Measurements from ENCODE around the gene GFOD2.

The GFOD2 gene

DNA sequence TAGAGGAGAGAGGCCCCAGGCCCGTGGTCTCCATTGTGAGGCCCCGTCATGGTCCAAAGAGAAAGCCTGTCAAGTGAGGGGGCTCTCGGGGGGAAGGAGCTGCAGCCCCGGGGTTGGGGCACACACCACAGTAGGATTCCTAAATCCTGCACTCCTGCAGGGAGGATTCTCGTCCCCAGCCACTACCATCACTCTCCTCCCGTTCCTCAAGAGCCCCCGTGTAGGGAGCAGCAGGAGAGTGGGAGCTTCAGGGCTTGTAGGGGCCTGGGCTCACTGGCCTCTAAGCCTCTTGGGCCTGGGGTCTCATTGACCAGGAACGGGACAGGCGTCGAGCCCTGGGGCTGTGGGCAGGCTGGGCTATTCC lies 51.7 kb downstream of the GFOD2 start:
- H3K36me3 ChIP-seq (ENCODE audit: control insufficient read depth in 5 of 5, insufficient read depth in 5 of 5, low read length in 5 of 5), result peaks cover 0 to 18% (median 6%) of the 10 kb centered on the region in 5 donors
- no peaks in the 10 kb centered on the region for H3K27me3 ChIP-seq (ENCODE audit: control insufficient read depth in 5 of 5, insufficient read depth in 4 of 5, low read length in 5 of 5)
- no peaks in the 10 kb centered on the region for H3K9me3 ChIP-seq (ENCODE audit: control insufficient read depth in 5 of 5, low read length in 5 of 5)
- H3K9ac ChIP-seq (ENCODE audit: low read length in 5 of 5), result peak overlapping the region in 4 of 5 donors; percentile 77 to 90 (median 82)
- H3K4me1 ChIP-seq (ENCODE audit: control insufficient read depth in 5 of 5, insufficient read depth in 5 of 5, low read length in 5 of 5), result peaks cover 4 to 36% (median 28%) of the 10 kb centered on the region in 5 donors
- H3K27ac ChIP-seq (ENCODE audit: low read depth, low read length), result peak overlapping the region; percentile 86
- peak overlapping the region; percentile 51 to 85 (median 76) for H3K4me3 ChIP-seq (ENCODE audit: low read depth in 1 of 5, low read length in 5 of 5)

GRCh38 chr16:67666559-67667452 lies 52.3 kb downstream of the GFOD2 start, which contains the start of the genes C16orf86 and ENKD1:
Gene C16orf86, plus strand, starts transcription at chr16:67666814. Its CDS starts 157 bp downstream, at chr16:67666971.
Gene ENKD1, minus strand, starts transcription at chr16:67666750. Its CDS starts 308 bp downstream, at chr16:67666442.
- Histone ChIP-seq H3K9ac (ENCODE audit: low read length in 5 of 5) (peak within 1 kb of the TSS; percentile 56 to 90 (median 81)), H3K36me3 (ENCODE audit: control insufficient read depth in 5 of 5, insufficient read depth in 5 of 5, low read length in 5 of 5) (peaks cover 0 to 19% (median 6%) of the 10 kb centered on the region in 5 donors), H3K9me3 (ENCODE audit: control insufficient read depth in 5 of 5, low read length in 5 of 5) (no peaks in the 10 kb centered on the region), H3K4me3 (ENCODE audit: low read depth in 1 of 5, low read length in 5 of 5) (peak within 1 kb of the TSS; percentile 54 to 85 (median 76)), H3K27me3 (ENCODE audit: control insufficient read depth in 5 of 5, insufficient read depth in 4 of 5, low read length in 5 of 5) (no peaks in the 10 kb centered on the region), H3K27ac (ENCODE audit: low read depth, low read length) (peak within 1 kb of the TSS; percentile 86), H3K4me1 (ENCODE audit: control insufficient read depth in 5 of 5, insufficient read depth in 5 of 5, low read length in 5 of 5) (peaks cover 4 to 34% (median 27%) of the 10 kb centered on the region in 5 donors)

DNA sequence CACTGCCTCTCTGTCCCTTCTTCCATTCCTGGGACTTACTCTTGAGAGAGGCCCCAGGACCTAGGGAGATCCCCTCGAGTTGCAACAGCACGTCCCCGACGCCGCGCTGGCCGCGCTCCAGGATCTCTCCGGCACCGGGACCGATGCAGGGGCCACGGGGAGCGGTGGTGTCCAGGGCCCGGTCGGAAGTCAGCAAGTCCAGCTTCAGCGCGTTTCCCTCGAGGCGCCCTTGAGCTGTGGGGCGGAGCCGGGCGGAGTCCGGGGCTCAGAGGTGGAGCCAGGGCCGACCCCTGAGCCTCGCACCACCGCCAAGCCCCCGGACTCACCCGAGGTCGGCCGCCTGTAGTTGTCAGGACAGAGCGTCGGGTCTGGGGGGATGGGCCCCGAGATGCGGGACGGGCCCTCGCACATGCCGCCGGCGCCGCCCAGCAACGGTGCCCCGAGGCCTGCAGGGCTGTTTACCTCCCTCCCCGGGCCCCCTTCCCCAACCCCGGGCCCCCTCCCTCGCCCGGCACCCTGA lies 53.0 kb downstream of the GFOD2 start:
- Histone ChIP-seq H3K27me3 (ENCODE audit: control insufficient read depth in 5 of 5, insufficient read depth in 4 of 5, low read length in 5 of 5) (no peaks in the 10 kb centered on the region), H3K9ac (ENCODE audit: low read length in 5 of 5) (peak overlapping the region; percentile 8 to 81 (median 51)), H3K4me3 (ENCODE audit: low read depth in 1 of 5, low read length in 5 of 5) (peak overlapping the region; percentile 45 to 85 (median 76)), H3K9me3 (ENCODE audit: control insufficient read depth in 5 of 5, low read length in 5 of 5) (no peaks in the 10 kb centered on the region), H3K36me3 (ENCODE audit: control insufficient read depth in 5 of 5, insufficient read depth in 5 of 5, low read length in 5 of 5) (peaks cover 0 to 19% (median 6%) of the 10 kb centered on the region in 5 donors), H3K27ac (ENCODE audit: low read depth, low read length) (peak overlapping the region; percentile 86), H3K4me1 (ENCODE audit: control insufficient read depth in 5 of 5, insufficient read depth in 5 of 5, low read length in 5 of 5) (peaks cover 4 to 40% (median 31%) of the 10 kb centered on the region in 5 donors)

GRCh38 chr16:67665598-67665997 lies 53.5 kb downstream of the GFOD2 start:
- Histone ChIP-seq H3K4me1 (ENCODE audit: control insufficient read depth in 5 of 5, insufficient read depth in 5 of 5, low read length in 5 of 5) (peaks cover 4 to 44% (median 33%) of the 10 kb centered on the region in 5 donors), H3K4me3 (ENCODE audit: low read depth in 1 of 5, low read length in 5 of 5) (peak overlapping the region; percentile 45 to 85 (median 76)), H3K36me3 (ENCODE audit: control insufficient read depth in 5 of 5, insufficient read depth in 5 of 5, low read length in 5 of 5) (peaks cover 0 to 19% (median 6%) of the 10 kb centered on the region in 5 donors), H3K9ac (ENCODE audit: low read length in 5 of 5) (peak overlapping the region in 4 of 5 donors; percentile 8 to 77 (median 44)), H3K9me3 (ENCODE audit: control insufficient read depth in 5 of 5, low read length in 5 of 5) (no peaks in the 10 kb centered on the region), H3K27ac (ENCODE audit: low read depth, low read length) (peak overlapping the region; percentile 86), H3K27me3 (ENCODE audit: control insufficient read depth in 5 of 5, insufficient read depth in 4 of 5, low read length in 5 of 5) (no peaks in the 10 kb centered on the region)

DNA sequence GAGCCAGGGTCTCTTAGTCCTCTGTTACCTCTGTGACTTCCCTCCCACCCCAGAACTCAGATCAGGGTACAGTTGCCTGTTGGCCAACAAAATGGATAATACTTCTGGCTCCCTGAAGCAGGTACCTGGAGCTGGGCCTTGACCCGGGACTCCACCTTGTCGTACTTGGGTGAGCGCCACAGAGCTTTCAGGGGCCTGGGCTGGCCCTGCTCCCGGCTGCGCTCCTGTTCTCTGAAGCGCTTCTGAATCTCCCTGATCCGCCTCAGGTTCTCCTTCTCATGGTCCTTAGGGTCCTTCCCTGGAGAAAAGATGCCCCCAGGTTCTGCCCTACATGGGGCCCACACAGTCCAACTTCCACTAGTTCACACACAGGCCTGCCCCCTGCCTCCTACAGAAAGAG lies 54.2 kb downstream of the GFOD2 start:
- peaks cover 4 to 50% (median 38%) of the 10 kb centered on the region in 5 donors for H3K4me1 ChIP-seq (ENCODE audit: control insufficient read depth in 5 of 5, insufficient read depth in 5 of 5, low read length in 5 of 5)
- H3K9me3 ChIP-seq (ENCODE audit: control insufficient read depth in 5 of 5, low read length in 5 of 5), result no peaks in the 10 kb centered on the region
- H3K36me3 ChIP-seq (ENCODE audit: control insufficient read depth in 5 of 5, insufficient read depth in 5 of 5, low read length in 5 of 5), result peaks cover 0 to 19% (median 6%) of the 10 kb centered on the region in 5 donors
- H3K9ac ChIP-seq (ENCODE audit: low read length in 5 of 5), result no peak overlapping the region
- H3K4me3 ChIP-seq (ENCODE audit: low read depth in 1 of 5, low read length in 5 of 5), result no peak overlapping the region
- no peaks in the 10 kb centered on the region for H3K27me3 ChIP-seq (ENCODE audit: control insufficient read depth in 5 of 5, insufficient read depth in 4 of 5, low read length in 5 of 5)
- no peak overlapping the region for H3K27ac ChIP-seq (ENCODE audit: low read depth, low read length)

DNA sequence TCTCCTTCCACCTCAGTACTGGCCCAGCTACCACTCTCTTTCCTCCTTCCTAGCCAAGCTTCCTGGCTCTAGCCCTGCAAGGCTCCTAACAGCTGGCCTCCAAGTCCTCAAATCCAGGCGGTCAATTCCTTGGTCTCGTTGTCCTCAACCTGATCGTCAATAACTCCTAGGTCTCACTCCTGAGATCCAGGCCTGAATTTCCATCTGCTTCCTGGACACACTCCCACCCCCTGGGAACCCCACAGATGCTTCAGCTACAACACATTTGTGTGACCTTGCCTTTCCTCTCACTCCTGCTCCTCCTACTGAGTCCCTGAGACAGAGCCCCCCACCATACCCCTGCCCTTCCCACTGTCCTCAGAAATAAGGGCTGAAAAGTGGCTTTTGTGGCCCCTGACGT lies 54.9 kb downstream of the GFOD2 start:
- Histone ChIP-seq H3K27me3 (ENCODE audit: control insufficient read depth in 5 of 5, insufficient read depth in 4 of 5, low read length in 5 of 5) (no peaks in the 10 kb centered on the region), H3K9ac (ENCODE audit: low read length in 5 of 5) (no peak overlapping the region), H3K27ac (ENCODE audit: low read depth, low read length) (no peak overlapping the region), H3K4me1 (ENCODE audit: control insufficient read depth in 5 of 5, insufficient read depth in 5 of 5, low read length in 5 of 5) (peaks cover 4 to 56% (median 44%) of the 10 kb centered on the region in 5 donors), H3K9me3 (ENCODE audit: control insufficient read depth in 5 of 5, low read length in 5 of 5) (no peaks in the 10 kb centered on the region), H3K36me3 (ENCODE audit: control insufficient read depth in 5 of 5, insufficient read depth in 5 of 5, low read length in 5 of 5) (peaks cover 0 to 19% (median 6%) of the 10 kb centered on the region in 5 donors), H3K4me3 (ENCODE audit: low read depth in 1 of 5, low read length in 5 of 5) (no peak overlapping the region)

DNA sequence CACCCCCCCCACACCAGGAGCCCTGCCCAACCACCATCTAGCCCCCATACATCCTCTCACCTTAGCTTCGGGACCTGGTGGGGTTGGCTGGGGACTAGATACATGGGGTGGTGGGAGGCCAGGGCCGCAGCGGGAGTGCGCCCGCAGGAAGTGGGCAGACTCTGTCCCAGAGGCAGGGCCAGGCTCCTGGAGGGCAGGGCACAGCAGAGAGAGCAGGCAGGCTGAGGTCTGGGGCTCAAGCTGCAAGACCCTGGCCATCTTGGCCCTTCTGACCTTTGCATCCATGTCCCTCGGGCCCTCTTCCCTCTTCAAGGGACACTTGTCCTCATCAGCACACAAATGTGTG lies 55.3 kb downstream of the GFOD2 start:
- Histone ChIP-seq H3K9ac (ENCODE audit: low read length in 5 of 5) (no peak overlapping the region), H3K36me3 (ENCODE audit: control insufficient read depth in 5 of 5, insufficient read depth in 5 of 5, low read length in 5 of 5) (peaks cover 0 to 20% (median 7%) of the 10 kb centered on the region in 5 donors), H3K27ac (ENCODE audit: low read depth, low read length) (no peak overlapping the region), H3K4me1 (ENCODE audit: control insufficient read depth in 5 of 5, insufficient read depth in 5 of 5, low read length in 5 of 5) (peaks cover 4 to 56% (median 46%) of the 10 kb centered on the region in 5 donors), H3K9me3 (ENCODE audit: control insufficient read depth in 5 of 5, low read length in 5 of 5) (no peaks in the 10 kb centered on the region), H3K27me3 (ENCODE audit: control insufficient read depth in 5 of 5, insufficient read depth in 4 of 5, low read length in 5 of 5) (no peaks in the 10 kb centered on the region), H3K4me3 (ENCODE audit: low read depth in 1 of 5, low read length in 5 of 5) (no peak overlapping the region)

DNA sequence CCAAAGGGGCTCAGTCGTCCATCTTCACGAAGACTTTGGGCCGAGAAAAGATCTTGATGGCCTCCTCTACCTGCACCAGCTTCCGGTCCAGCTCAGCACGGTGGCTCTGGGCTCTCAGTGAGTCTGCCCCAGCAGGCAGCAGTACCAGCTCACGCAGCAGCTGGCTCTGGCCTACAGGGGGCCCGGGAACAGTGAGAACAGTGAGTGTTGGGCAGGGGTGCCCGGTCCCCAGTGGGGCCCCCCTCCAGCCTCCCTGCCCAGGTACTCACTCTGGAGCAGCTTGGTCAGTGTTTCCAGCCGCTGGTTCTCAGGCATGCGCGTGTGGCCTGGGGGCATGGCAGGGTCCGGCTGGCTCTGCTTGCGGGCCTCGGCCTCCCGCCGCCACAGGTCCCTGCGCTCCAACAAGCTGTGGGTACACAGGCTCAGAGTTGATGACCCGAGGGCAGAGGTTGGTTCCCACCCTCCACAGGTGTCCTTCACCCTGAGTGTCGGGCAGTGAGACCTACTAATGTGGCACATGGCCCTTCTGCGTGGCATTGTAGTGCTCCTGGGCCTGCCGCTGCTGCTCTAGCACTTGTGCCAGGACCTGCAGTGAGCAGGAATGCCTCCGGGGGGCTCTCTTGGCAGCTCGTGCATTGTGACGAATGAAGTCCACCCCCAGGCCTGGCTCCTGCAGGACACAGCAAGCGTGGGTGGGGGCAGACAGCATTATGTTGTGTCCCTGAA lies 55.8 kb downstream of the GFOD2 start:
- Histone ChIP-seq H3K4me1 (ENCODE audit: control insufficient read depth in 5 of 5, insufficient read depth in 5 of 5, low read length in 5 of 5) (peaks cover 4 to 54% (median 47%) of the 10 kb centered on the region in 5 donors), H3K27me3 (ENCODE audit: control insufficient read depth in 5 of 5, insufficient read depth in 4 of 5, low read length in 5 of 5) (no peaks in the 10 kb centered on the region), H3K36me3 (ENCODE audit: control insufficient read depth in 5 of 5, insufficient read depth in 5 of 5, low read length in 5 of 5) (peaks cover 0 to 26% (median 7%) of the 10 kb centered on the region in 5 donors), H3K27ac (ENCODE audit: low read depth, low read length) (no peak overlapping the region), H3K9me3 (ENCODE audit: control insufficient read depth in 5 of 5, low read length in 5 of 5) (no peaks in the 10 kb centered on the region), H3K4me3 (ENCODE audit: low read depth in 1 of 5, low read length in 5 of 5) (no peak overlapping the region), H3K9ac (ENCODE audit: low read length in 5 of 5) (no peak overlapping the region)

DNA sequence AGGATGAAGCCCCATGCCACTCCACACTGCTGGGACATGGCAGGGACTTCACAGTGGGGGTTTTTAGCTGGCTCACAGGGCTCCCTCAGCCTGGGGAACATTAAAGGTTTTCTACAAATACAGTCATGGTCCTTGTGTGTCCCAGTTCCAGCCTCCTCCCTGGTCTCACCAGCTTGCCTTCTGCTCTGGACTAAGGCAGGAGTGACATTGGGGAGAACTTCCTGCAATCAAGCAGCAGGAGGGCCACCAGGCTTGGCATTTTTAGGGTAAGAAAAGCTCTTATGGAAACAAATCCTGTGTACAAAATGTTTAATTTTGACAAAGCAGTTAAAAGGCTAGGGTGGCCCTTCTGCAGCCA lies 56.5 kb downstream of the GFOD2 start:
- H3K27ac ChIP-seq (ENCODE audit: low read depth, low read length), result no peak overlapping the region

More for the DNA sequence above, 56.5 kb downstream of the GFOD2 start:
- Histone ChIP-seq H3K9ac (ENCODE audit: low read length in 5 of 5) (no peak overlapping the region), H3K9me3 (ENCODE audit: control insufficient read depth in 5 of 5, low read length in 5 of 5) (no peaks in the 10 kb centered on the region), H3K4me3 (ENCODE audit: low read depth in 1 of 5, low read length in 5 of 5) (no peak overlapping the region), H3K4me1 (ENCODE audit: control insufficient read depth in 5 of 5, insufficient read depth in 5 of 5, low read length in 5 of 5) (peaks cover 2 to 47% (median 41%) of the 10 kb centered on the region in 5 donors), H3K27me3 (ENCODE audit: control insufficient read depth in 5 of 5, insufficient read depth in 4 of 5, low read length in 5 of 5) (no peaks in the 10 kb centered on the region), H3K36me3 (ENCODE audit: control insufficient read depth in 5 of 5, insufficient read depth in 5 of 5, low read length in 5 of 5) (peaks cover 0 to 33% (median 14%) of the 10 kb centered on the region in 5 donors)
